ENCODE results near the gene LIMS2. TPM values are rescaled to one million over a fixed set of nuclear protein-coding genes. Genes with fewer than 3 reads are reported as not detected.

Gene LIMS2
- total and polyA plus RNA-seq, 8 donors, result 22.4 to 122 (median 27.3) TPM

GRCh38 chr2:127609031-127609751, 66.1 kb downstream of the LIMS2 start:
- ATAC-seq (no peak), DNase-seq (peak in 1 of 4 donors; percentile 15)
- Histone ChIP-seq H3K9me3 (peaks cover 0 to 25% of the 10 kb centered on the region in 2 donors), H3K36me3 (no peaks in the 10 kb centered on the region), H3K27me3 (no peaks in the 10 kb centered on the region), H3K27ac (no peak overlapping the region), H3K4me1 (no peaks in the 10 kb centered on the region), H3K4me3 (no peak overlapping the region)
- no peak for TF ChIP-seq CTCF (IDR thresholded peaks at IDR 0.05)
- intact Hi-C loops (cut with DNase I), result no loop called here

- Histone ChIP-seq H3K27ac (no peak overlapping the region), H3K4me3 (no peak overlapping the region), H3K36me3 (no peaks in the 10 kb centered on the region), H3K9me3 (peaks cover 0 to 21% of the 10 kb centered on the region in 2 donors), H3K27me3 (no peaks in the 10 kb centered on the region), H3K4me1 (no peaks in the 10 kb centered on the region)
- DNase-seq (peak in 1 of 4 donors; percentile 8), ATAC-seq (no peak)
- intact Hi-C loops (cut with DNase I), result no loop called here
- no peak for TF ChIP-seq CTCF (IDR thresholded peaks at IDR 0.05)
Observed at GRCh38 chr2:127608061-127609030, 67.0 kb downstream of the LIMS2 start.

- TF ChIP-seq CTCF (IDR thresholded peaks at IDR 0.05), result no peak
- DNase-seq (no peak), ATAC-seq (no peak)
- no peak overlapping the region for H3K27ac ChIP-seq
- H3K4me1 ChIP-seq, result no peaks in the 10 kb centered on the region
- H3K27me3 ChIP-seq, result no peaks in the 10 kb centered on the region
- H3K9me3 ChIP-seq, result peaks cover 0 to 15% of the 10 kb centered on the region in 2 donors
- intact Hi-C loops (cut with DNase I), result no loop called here
- no peak overlapping the region for H3K4me3 ChIP-seq
- no peaks in the 10 kb centered on the region for H3K36me3 ChIP-seq
Observed at GRCh38 chr2:127607399-127607908, 67.9 kb downstream of the LIMS2 start.

- Histone ChIP-seq H3K4me3 (no peak overlapping the region), H3K4me1 (no peaks in the 10 kb centered on the region), H3K27ac (no peak overlapping the region), H3K27me3 (no peaks in the 10 kb centered on the region), H3K36me3 (no peaks in the 10 kb centered on the region), H3K9me3 (peaks cover 0 to 8% of the 10 kb centered on the region in 2 donors)
- DNase-seq, result peak in 1 of 4 donors; percentile 19
- ATAC-seq, result no peak
- intact Hi-C loops (cut with DNase I), result no loop called here
- no peak for TF ChIP-seq CTCF (IDR thresholded peaks at IDR 0.05)
Observed at GRCh38 chr2:127606625-127607398, 68.5 kb downstream of the LIMS2 start.

Measured in left lung (tissue), 10 donors.